ENCODE measurements around the gene MAP2K4.

DNA sequence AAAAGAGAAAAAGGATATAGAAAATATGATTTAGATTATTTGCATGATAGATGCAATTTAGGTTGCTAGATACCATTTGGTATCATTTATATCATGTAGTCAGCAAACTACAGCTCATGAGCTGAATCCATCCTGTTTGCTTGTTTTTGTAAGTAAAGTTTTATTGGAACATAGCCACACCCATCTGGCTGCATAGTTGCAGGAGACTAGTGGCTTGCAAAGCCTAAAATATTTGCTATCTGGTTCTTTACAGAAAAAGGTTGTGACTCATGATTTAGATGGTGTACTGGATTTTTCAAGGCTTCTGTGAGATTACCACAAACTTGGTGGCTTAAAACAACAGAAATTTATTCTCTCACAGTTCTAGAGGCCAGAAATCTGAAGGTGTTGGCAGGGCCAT, 49.9 kb downstream of the MAP2K4 start:
- TF ChIP-seq, protein P1, sequence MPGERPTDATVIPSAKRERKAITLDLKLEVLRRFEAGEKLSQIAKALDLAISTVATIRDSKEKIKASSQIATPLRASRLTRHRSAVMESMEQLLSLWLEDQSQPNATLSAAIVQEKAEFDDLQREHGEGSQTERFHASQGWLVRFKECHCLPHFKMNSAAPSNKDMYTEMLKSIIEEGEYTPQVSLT (CRISPR knock-in tag; IDR thresholded peaks at IDR 0.05; ENCODE audit: borderline replicate concordance, low read depth) = no peak
- TF ChIP-seq, protein P2, sequence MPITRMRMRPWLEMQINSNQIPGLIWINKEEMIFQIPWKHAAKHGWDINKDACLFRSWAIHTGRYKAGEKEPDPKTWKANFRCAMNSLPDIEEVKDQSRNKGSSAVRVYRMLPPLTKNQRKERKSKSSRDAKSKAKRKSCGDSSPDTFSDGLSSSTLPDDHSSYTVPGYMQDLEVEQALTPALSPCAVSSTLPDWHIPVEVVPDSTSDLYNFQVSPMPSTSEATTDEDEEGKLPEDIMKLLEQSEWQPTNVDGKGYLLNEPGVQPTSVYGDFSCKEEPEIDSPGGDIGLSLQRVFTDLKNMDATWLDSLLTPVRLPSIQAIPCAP (CRISPR knock-in tag; IDR thresholded peaks at IDR 0.05; ENCODE audit: low read depth) = no peak
- TF ChIP-seq, protein P3, sequence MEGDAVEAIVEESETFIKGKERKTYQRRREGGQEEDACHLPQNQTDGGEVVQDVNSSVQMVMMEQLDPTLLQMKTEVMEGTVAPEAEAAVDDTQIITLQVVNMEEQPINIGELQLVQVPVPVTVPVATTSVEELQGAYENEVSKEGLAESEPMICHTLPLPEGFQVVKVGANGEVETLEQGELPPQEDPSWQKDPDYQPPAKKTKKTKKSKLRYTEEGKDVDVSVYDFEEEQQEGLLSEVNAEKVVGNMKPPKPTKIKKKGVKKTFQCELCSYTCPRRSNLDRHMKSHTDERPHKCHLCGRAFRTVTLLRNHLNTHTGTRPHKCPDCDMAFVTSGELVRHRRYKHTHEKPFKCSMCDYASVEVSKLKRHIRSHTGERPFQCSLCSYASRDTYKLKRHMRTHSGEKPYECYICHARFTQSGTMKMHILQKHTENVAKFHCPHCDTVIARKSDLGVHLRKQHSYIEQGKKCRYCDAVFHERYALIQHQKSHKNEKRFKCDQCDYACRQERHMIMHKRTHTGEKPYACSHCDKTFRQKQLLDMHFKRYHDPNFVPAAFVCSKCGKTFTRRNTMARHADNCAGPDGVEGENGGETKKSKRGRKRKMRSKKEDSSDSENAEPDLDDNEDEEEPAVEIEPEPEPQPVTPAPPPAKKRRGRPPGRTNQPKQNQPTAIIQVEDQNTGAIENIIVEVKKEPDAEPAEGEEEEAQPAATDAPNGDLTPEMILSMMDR (CRISPR knock-in tag; IDR thresholded peaks at IDR 0.05) = no peak
